Measurements from ENCODE around the gene DUSP22. TPM values are rescaled to one million over a fixed set of nuclear protein-coding genes. Genes with fewer than 3 reads are reported as not detected.

The DUSP22 gene
- total RNA-seq, 1 experiment from 2014 or later, result 25.0 TPM

DNA sequence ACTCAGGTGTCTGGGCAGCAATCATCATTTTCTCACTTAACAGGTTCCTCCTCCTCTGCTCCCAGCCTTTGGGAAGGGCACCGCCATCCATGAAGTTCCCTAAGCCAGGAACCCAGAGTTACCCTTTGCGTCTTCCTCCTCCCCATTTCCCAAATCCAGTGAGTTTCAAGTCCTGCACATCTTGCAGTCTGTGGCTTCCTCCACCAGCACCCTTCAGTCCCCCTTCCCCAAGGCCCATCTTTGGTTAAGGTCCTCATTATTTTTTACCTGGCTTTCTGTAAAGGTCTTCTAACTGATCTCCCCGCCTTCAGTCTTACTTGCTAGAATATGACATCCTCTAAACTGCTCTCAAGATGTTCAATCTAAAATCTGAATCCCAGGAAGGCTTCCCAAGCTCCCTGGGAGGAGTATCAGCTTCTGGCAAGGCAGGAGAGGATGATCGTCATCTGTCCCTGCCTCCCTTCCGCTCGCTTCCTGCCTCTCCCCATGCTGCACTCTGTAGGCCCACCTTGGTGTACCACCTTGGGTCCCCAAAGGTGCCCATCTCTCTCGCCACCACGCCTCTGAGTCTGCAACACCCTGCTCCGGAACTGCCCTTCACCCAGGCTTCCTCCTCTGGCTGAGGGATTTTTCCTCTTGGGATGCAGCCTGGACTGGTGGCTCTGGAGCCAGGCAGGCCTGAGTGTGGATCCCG lies 11.4 kb upstream of the DUSP22 start:
- H3K27me3 ChIP-seq (ENCODE audit: insufficient read depth, low read length), result no peaks in the 10 kb centered on the region
- H3K27ac ChIP-seq (ENCODE audit: insufficient read length, low read depth, low read length), result no peak overlapping the region
- no peak overlapping the region for H3K4me2 ChIP-seq (ENCODE audit: insufficient read depth, insufficient read length, low read length)
- no peak overlapping the region for H2AK5ac ChIP-seq (ENCODE audit: insufficient read length, low read length)
- H3K27ac Mint-ChIP-seq, result no peak overlapping the region
- no CpG with 5 or more reads among the region's 10 CpGs for WGBS (ENCODE audit: extremely low coverage, insufficient read length, low lambda C conversion rate)
- H3K14ac ChIP-seq (ENCODE audit: insufficient read depth, low read length), result no peak overlapping the region; the same call in 1 of the 2 replicates
- no peak overlapping the region for H2BK15ac ChIP-seq (ENCODE audit: low read depth, low read length)
- H2AFZ ChIP-seq (ENCODE audit: low read length), result no peak overlapping the region
- H2BK120ac ChIP-seq (ENCODE audit: low read depth, low read length, poor library complexity, severe bottlenecking), result no peak overlapping the region
- no peaks in the 10 kb centered on the region for H4K20me1 ChIP-seq (ENCODE audit: control insufficient read depth, insufficient read depth, insufficient read length)
- no peak overlapping the region for H3K4me3 Mint-ChIP-seq
- peaks cover 0 to 4% of the 10 kb centered on the region in 2 experiments; a peak in 1 of 4 replicates for H3K4me1 Mint-ChIP-seq
- H2BK12ac ChIP-seq (ENCODE audit: insufficient read length, low read depth, low read length), result no peak overlapping the region
- H3K18ac ChIP-seq (ENCODE audit: insufficient read length, low read depth, low read length), result no peak overlapping the region
- no peak overlapping the region for H3T11ph ChIP-seq (ENCODE audit: low read length)
- H3K4me1 ChIP-seq (ENCODE audit: insufficient read depth, low read length), result no peaks in the 10 kb centered on the region
- no peak overlapping the region for H4K8ac ChIP-seq (replicated peaks; ENCODE audit: insufficient read length, low read depth, low read length)
- no peak overlapping the region for H4K91ac ChIP-seq (ENCODE audit: insufficient read length, low read depth, low read length)
- no peaks in the 10 kb centered on the region for H3K79me2 ChIP-seq (ENCODE audit: insufficient read depth, low read length)
- peaks cover 17% of the 10 kb centered on the region for H3K9me3 ChIP-seq (ENCODE audit: control insufficient read depth, low read depth, low read length)
- H3K56ac ChIP-seq (ENCODE audit: insufficient read length, low read depth, low read length), result no peak overlapping the region
- H3K27me3 Mint-ChIP-seq (ENCODE audit: low read depth), result peaks cover 13% of the 10 kb centered on the region
- no peak overlapping the region for H3K9ac ChIP-seq (ENCODE audit: extremely low read depth, insufficient read length, low read length)
- TF ChIP-seq, protein P1, sequence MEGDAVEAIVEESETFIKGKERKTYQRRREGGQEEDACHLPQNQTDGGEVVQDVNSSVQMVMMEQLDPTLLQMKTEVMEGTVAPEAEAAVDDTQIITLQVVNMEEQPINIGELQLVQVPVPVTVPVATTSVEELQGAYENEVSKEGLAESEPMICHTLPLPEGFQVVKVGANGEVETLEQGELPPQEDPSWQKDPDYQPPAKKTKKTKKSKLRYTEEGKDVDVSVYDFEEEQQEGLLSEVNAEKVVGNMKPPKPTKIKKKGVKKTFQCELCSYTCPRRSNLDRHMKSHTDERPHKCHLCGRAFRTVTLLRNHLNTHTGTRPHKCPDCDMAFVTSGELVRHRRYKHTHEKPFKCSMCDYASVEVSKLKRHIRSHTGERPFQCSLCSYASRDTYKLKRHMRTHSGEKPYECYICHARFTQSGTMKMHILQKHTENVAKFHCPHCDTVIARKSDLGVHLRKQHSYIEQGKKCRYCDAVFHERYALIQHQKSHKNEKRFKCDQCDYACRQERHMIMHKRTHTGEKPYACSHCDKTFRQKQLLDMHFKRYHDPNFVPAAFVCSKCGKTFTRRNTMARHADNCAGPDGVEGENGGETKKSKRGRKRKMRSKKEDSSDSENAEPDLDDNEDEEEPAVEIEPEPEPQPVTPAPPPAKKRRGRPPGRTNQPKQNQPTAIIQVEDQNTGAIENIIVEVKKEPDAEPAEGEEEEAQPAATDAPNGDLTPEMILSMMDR (conservative IDR thresholded peaks at IDR 0.05), result no peak
- no peaks in the 10 kb centered on the region for H3K23me2 ChIP-seq (ENCODE audit: insufficient read length, low read depth, low read length, poor library complexity, severe bottlenecking)
- no peak overlapping the region for H2BK20ac ChIP-seq (ENCODE audit: low read depth, low read length, poor library complexity, severe bottlenecking)
- no peak overlapping the region for H3K4ac ChIP-seq (ENCODE audit: low read depth, low read length)
- H3K79me1 ChIP-seq (ENCODE audit: insufficient read depth, low read depth, low read length, poor library complexity, severe bottlenecking), result no peaks in the 10 kb centered on the region
- H3K23ac ChIP-seq (ENCODE audit: insufficient read length, low read depth, low read length), result no peak overlapping the region
- no peak overlapping the region for H2BK5ac ChIP-seq (ENCODE audit: insufficient read length, low read length)
- DNase-seq, result no peak
- H3K9me3 Mint-ChIP-seq, result peaks cover 58 to 61% of the 10 kb centered on the region in 2 experiments
- 0 out of 7 replicates have a peak, but pooled peaks cover 0 to 1% (median 0%) of the 10 kb centered on the region in 3 experiments for H3K36me3 Mint-ChIP-seq (ENCODE audit: insufficient read depth in 1 of 3, low read depth in 3 of 3)
- no peak overlapping the region for H4K5ac ChIP-seq (ENCODE audit: insufficient read length, low read depth, low read length)

Data from H9 (cell line).